ENCODE results near the gene EHMT1. TPM values are rescaled to one million over a fixed set of nuclear protein-coding genes. Genes with fewer than 3 reads are reported as not detected.
"Not testable (repeated sequence)": the region's sequence is repeated elsewhere in the genome, so short reads cannot be mapped to it uniquely, and the experiment has no call there.

EHMT1 gene
- total RNA-seq, 2 experiments from 2014 or later, result 87.1 to 91.4 TPM

- POLR2A ChIA-PET, result no interaction called here
- Mint-ChIP-seq H3K36me3 (ENCODE audit: low read depth) (peaks cover 11% of the 10 kb centered on the region), H3K27ac (peak overlapping the region; percentile 38), H3K9me3 (no peaks in the 10 kb centered on the region), H3K4me1 (peaks cover 27% of the 10 kb centered on the region), H3K4me3 (no peak overlapping the region), H3K27me3 (no peaks in the 10 kb centered on the region)
- CTCF ChIA-PET, result no interaction called here
- DNase-seq, result no peak
Measured at GRCh38 chr9:137611623-137612609, 6.9 kb upstream of the EHMT1 start.

GRCh38 chr9:137612741-137613142 lies 6.1 kb upstream of the EHMT1 start:
- CTCF ChIA-PET, result no interaction called here
- Mint-ChIP-seq H3K4me3 (no peak overlapping the region), H3K4me1 (peaks cover 27% of the 10 kb centered on the region), H3K9me3 (no peaks in the 10 kb centered on the region), H3K27ac (no peak overlapping the region), H3K36me3 (ENCODE audit: low read depth) (peaks cover 13% of the 10 kb centered on the region), H3K27me3 (no peaks in the 10 kb centered on the region)
- DNase-seq, result no peak
- POLR2A ChIA-PET, result interaction anchor here (0.8 kb wide), 1 partner anchor 10 kb away, joined by 3 read pairs; no protein-coding TSS in a partner anchor

GRCh38 chr9:137613259-137613658 lies 5.5 kb upstream of the EHMT1 start:
- ChIA-PET POLR2A (interaction anchor here (0.8 kb wide), 1 partner anchor 11 kb away, joined by 3 read pairs; no protein-coding TSS in a partner anchor), CTCF (interaction anchor here (0.7 kb wide), 1 partner anchor 34 kb away, joined by 3 read pairs; no protein-coding TSS in a partner anchor)
- Mint-ChIP-seq H3K4me3 (no peak overlapping the region), H3K4me1 (peaks cover 31% of the 10 kb centered on the region), H3K9me3 (no peaks in the 10 kb centered on the region), H3K27me3 (no peaks in the 10 kb centered on the region), H3K27ac (no peak overlapping the region), H3K36me3 (ENCODE audit: low read depth) (peaks cover 18% of the 10 kb centered on the region)
- no peak for DNase-seq

- H3K4me1 Mint-ChIP-seq, result peaks cover 31% of the 10 kb centered on the region
- CTCF ChIA-PET, result interaction anchor here (0.7 kb wide), 1 partner anchor 35 kb away, joined by 3 read pairs; no protein-coding TSS in a partner anchor
- DNase-seq, result no peak
- no peak overlapping the region for H3K4me3 Mint-ChIP-seq
- H3K27me3 Mint-ChIP-seq, result no peaks in the 10 kb centered on the region
- H3K9me3 Mint-ChIP-seq, result no peaks in the 10 kb centered on the region
- POLR2A ChIA-PET, result no interaction called here
- H3K27ac Mint-ChIP-seq, result no peak overlapping the region
- H3K36me3 Mint-ChIP-seq (ENCODE audit: low read depth), result peaks cover 18% of the 10 kb centered on the region
Measured at GRCh38 chr9:137613738-137614523, 4.9 kb upstream of the EHMT1 start.

GRCh38 chr9:137614631-137615386 lies 4.0 kb upstream of the EHMT1 start:
- CTCF ChIA-PET, result no interaction called here
- no peaks in the 10 kb centered on the region for H3K9me3 Mint-ChIP-seq

GRCh38 chr9:137615387-137615871 lies 3.4 kb upstream of the EHMT1 start:
- Mint-ChIP-seq H3K36me3 (ENCODE audit: low read depth) (peaks cover 18% of the 10 kb centered on the region), H3K27ac (peak overlapping the region; percentile 26), H3K27me3 (no peaks in the 10 kb centered on the region), H3K4me1 (peaks cover 38% of the 10 kb centered on the region), H3K9me3 (no peaks in the 10 kb centered on the region), H3K4me3 (no peak overlapping the region)
- ChIA-PET CTCF (no interaction called here), POLR2A (no interaction called here)
- DNase-seq, result no peak

More at GRCh38 chr9:137614631-137615386, 4.0 kb upstream of the EHMT1 start:
- no peak overlapping the region for H3K27ac Mint-ChIP-seq
- peaks cover 33% of the 10 kb centered on the region for H3K4me1 Mint-ChIP-seq
- POLR2A ChIA-PET, result no interaction called here
- no peaks in the 10 kb centered on the region for H3K27me3 Mint-ChIP-seq
- peaks cover 18% of the 10 kb centered on the region for H3K36me3 Mint-ChIP-seq (ENCODE audit: low read depth)
- DNase-seq, result no peak
- H3K4me3 Mint-ChIP-seq, result no peak overlapping the region

- CTCF ChIA-PET, result interaction anchor here (0.8 to 1.5 kb wide), 8 partner anchors 9 to 383 kb away, joined by 3 to 8 read pairs (median 4); partner anchors contain the start of gene ZMYND19
- H3K27ac Mint-ChIP-seq, result peak overlapping the region; percentile 74
Measured at GRCh38 chr9:137619240-137620047, 639 bp downstream of the EHMT1 start.

GRCh38 chr9:137620048-137620405 lies 1.2 kb downstream of the EHMT1 start:
- H3K27ac Mint-ChIP-seq, result peak overlapping the region; percentile 74
- H3K9me3 Mint-ChIP-seq, result no peaks in the 10 kb centered on the region
- ChIA-PET CTCF (interaction anchor here (0.8 to 1.2 kb wide), 2 partner anchors 9 to 20 kb away, joined by 3 read pairs; no protein-coding TSS in a partner anchor), POLR2A (interaction anchor here (0.7 to 2.3 kb wide), 6 partner anchors 9 to 53 kb away, joined by 3 to 33 read pairs (median 4); partner anchors contain the start of gene DPH7)
- H3K4me1 Mint-ChIP-seq, result peaks cover 45% of the 10 kb centered on the region
- H3K4me3 Mint-ChIP-seq, result peak overlapping the region; percentile 83
- no peaks in the 10 kb centered on the region for H3K27me3 Mint-ChIP-seq
- DNase-seq, result no peak
- peaks cover 35% of the 10 kb centered on the region for H3K36me3 Mint-ChIP-seq (ENCODE audit: low read depth)

More at GRCh38 chr9:137619240-137620047, 639 bp downstream of the EHMT1 start:
- Mint-ChIP-seq H3K4me1 (peaks cover 45% of the 10 kb centered on the region), H3K27me3 (no peaks in the 10 kb centered on the region), H3K36me3 (ENCODE audit: low read depth) (peaks cover 39% of the 10 kb centered on the region), H3K4me3 (peak overlapping the region; percentile 83), H3K9me3 (no peaks in the 10 kb centered on the region)
- peak; percentile 45 for DNase-seq
- POLR2A ChIA-PET, result interaction anchor here (0.7 to 2.3 kb wide), 15 partner anchors 10 to 1080 kb away, joined by 3 to 33 read pairs (median 5); partner anchors contain the start of genes ARRDC1, DPH7, MRPL41 and NOXA1

- Mint-ChIP-seq H3K4me3 (peak overlapping the region; percentile 40), H3K9me3 (no peaks in the 10 kb centered on the region), H3K27me3 (no peaks in the 10 kb centered on the region), H3K4me1 (peaks cover 50% of the 10 kb centered on the region), H3K27ac (peak overlapping the region; percentile 53), H3K36me3 (ENCODE audit: low read depth) (peaks cover 41% of the 10 kb centered on the region)
- ChIA-PET POLR2A (interaction anchor here (0.8 to 2.3 kb wide), 2 partner anchors 9 to 32 kb away, joined by 3 to 33 read pairs; no protein-coding TSS in a partner anchor), CTCF (no interaction called here)
- DNase-seq, result no peak
Measured at GRCh38 chr9:137620581-137620980, 1.8 kb downstream of the EHMT1 start.

GRCh38 chr9:137621131-137621757 lies 2.4 kb downstream of the EHMT1 start:
- no peaks in the 10 kb centered on the region for H3K27me3 Mint-ChIP-seq
- H3K27ac Mint-ChIP-seq, result peak overlapping the region; percentile 45
- CTCF ChIA-PET, result no interaction called here
- H3K4me3 Mint-ChIP-seq, result peak overlapping the region; percentile 32
- POLR2A ChIA-PET, result interaction anchor here (0.8 kb wide), 1 partner anchor 33 kb away, joined by 3 read pairs; no protein-coding TSS in a partner anchor
- H3K4me1 Mint-ChIP-seq, result peaks cover 51% of the 10 kb centered on the region
- no peaks in the 10 kb centered on the region for H3K9me3 Mint-ChIP-seq
- peaks cover 42% of the 10 kb centered on the region for H3K36me3 Mint-ChIP-seq (ENCODE audit: low read depth)
- DNase-seq, result no peak

- CTCF ChIA-PET, result not testable (repeated sequence)
Measured at GRCh38 chr9:137622211-137622610, 3.4 kb downstream of the EHMT1 start.

More at GRCh38 chr9:137622211-137622610, 3.4 kb downstream of the EHMT1 start:
- DNase-seq, H3K4me3 Mint-ChIP-seq, H3K27ac Mint-ChIP-seq, POLR2A ChIA-PET, H3K9me3 Mint-ChIP-seq, H3K27me3 Mint-ChIP-seq: not testable (repeated sequence)
- Mint-ChIP-seq H3K4me1 (peaks cover 49% of the 10 kb centered on the region), H3K36me3 (ENCODE audit: low read depth) (peaks cover 37% of the 10 kb centered on the region)

All from activated CD4-positive, alpha-beta memory T cell treated with anti-CD3 and anti-CD28 coated beads, Interleukin-2, amount 10 ng/mL, durations not matched to agents 7 days and 5 days (primary cell).